DOHH2 (cell line): Measurements from ENCODE around the gene TMEM14A.

ENCODE experiments used
- H3F3A ChIP-seq: fragments of 200-600 bp; sonication (generic), shearing (Covaris generic); 2 replicates; pipeline ENCODE4 v1.6.0; 2016; ENCODE audit warnings: antibody characterized with exemption, mild to moderate bottlenecking; ENCODE audit not compliant: control insufficient read depth, insufficient read depth
- H3K27ac ChIP-seq: fragments of 200-600 bp; sonication (generic); 2 replicates; pipeline ENCODE4 v1.5.1; 2014; ENCODE audit warnings: low read depth, mild to moderate bottlenecking, low read length, moderate library complexity
- H3K27me3 ChIP-seq: fragments of 200-600 bp; sonication (generic); 2 replicates; pipeline ENCODE4 v1.6.1; 2014; ENCODE audit warnings: mild to moderate bottlenecking, low read length, mixed read lengths; ENCODE audit not compliant: control insufficient read depth
- H3K36me3 ChIP-seq: fragments of 200-600 bp; sonication (generic); 2 replicates; pipeline ENCODE4 v1.6.1; 2014; ENCODE audit warnings: mild to moderate bottlenecking, low read length, moderate library complexity, mixed read lengths; ENCODE audit not compliant: control insufficient read depth
- H3K4me1 ChIP-seq: fragments of 200-600 bp; sonication (generic); 2 replicates; pipeline ENCODE4 v1.6.1; 2014; ENCODE audit warnings: mild to moderate bottlenecking, low read length, mixed read lengths; ENCODE audit not compliant: control insufficient read depth
- H3K4me2 ChIP-seq: fragments of 200-600 bp; sonication (generic); 2 replicates; pipeline ENCODE4 v1.6.0; 2014; ENCODE audit warnings: mild to moderate bottlenecking, low read length, moderate library complexity
- H3K4me3 ChIP-seq: fragments of 200-600 bp; sonication (generic); 2 replicates; pipeline ENCODE4 v1.5.1; 2014; ENCODE audit warnings: mild to moderate bottlenecking, low read length, mixed read lengths
- H3K79me2 ChIP-seq: fragments of 200-600 bp; sonication (generic); 2 replicates; pipeline ENCODE4 v1.6.1; 2014; ENCODE audit warnings: mild to moderate bottlenecking, low read length, mixed read lengths; ENCODE audit not compliant: control insufficient read depth
- H3K9me2 ChIP-seq: fragments of 200-600 bp; sonication (generic); replicated peaks from 2 replicates; pipeline ENCODE4 v1.6.1; 2014; ENCODE audit warnings: mild to moderate bottlenecking, low read length, mixed read lengths; ENCODE audit not compliant: control insufficient read depth
- H3K9me3 ChIP-seq: fragments of 200-600 bp; sonication (generic); 2 replicates; pipeline ENCODE4 v1.6.1; 2014; ENCODE audit warnings: antibody characterized with exemption, low read length, mixed read lengths; ENCODE audit not compliant: control insufficient read depth, insufficient read depth
- H4K20me1 ChIP-seq: fragments of 200-600 bp; sonication (generic); 2 replicates; pipeline ENCODE4 v1.6.0; 2014; ENCODE audit warnings: low read depth, mild to moderate bottlenecking, antibody characterized with exemption, low read length, moderate library complexity; ENCODE audit not compliant: control insufficient read depth, insufficient read depth
- EZH2phosphoT487 ChIP-seq: fragments of 200-600 bp; sonication (generic); IDR thresholded peaks from 2 replicates; pipeline ENCODE4 v1.6.1; 2017; ENCODE audit warnings: borderline replicate concordance, mild to moderate bottlenecking, antibody characterized with exemption, low read length, moderate library complexity, mixed read lengths
- TF ChIP-seq, protein P1 (sequence below): fragments of 200-600 bp; sonication (generic); IDR thresholded peaks from one replicate; pipeline ENCODE4 v1.5.1; 2014; ENCODE audit warnings: antibody characterized with exemption, mild to moderate bottlenecking, low read depth, low read length; ENCODE audit not compliant: poor library complexity, severe bottlenecking

Gene TMEM14A

DNA sequence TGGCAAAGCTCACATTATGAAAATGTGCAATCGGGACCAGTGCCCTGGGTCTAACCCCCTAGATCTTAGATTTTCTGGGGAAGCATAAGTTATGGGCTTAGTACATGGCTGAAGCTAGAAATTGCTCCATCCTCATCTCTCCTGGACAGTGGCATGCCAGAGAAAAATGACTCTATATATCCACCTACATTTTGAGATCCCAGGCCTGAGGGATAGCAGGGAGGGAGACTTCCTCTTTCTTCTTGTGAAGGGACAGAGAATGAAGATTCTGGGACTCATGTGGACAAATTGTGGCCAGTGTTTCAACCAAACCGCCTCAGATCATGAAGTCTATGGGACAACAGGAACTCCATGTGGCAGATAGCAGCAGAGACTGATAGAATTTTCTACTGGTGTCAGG lies 57.0 kb downstream of the TMEM14A start:
- Histone ChIP-seq H3K9me2 (no peaks in the 10 kb centered on the region), H3F3A (no peaks in the 10 kb centered on the region), H3K4me1 (no peaks in the 10 kb centered on the region), H3K4me3 (no peak overlapping the region), H3K9me3 (no peaks in the 10 kb centered on the region), H4K20me1 (no peaks in the 10 kb centered on the region), H3K36me3 (no peaks in the 10 kb centered on the region), H3K4me2 (no peak overlapping the region), H3K27ac (no peak overlapping the region), H3K27me3 (no peaks in the 10 kb centered on the region), H3K79me2 (no peaks in the 10 kb centered on the region)
- no peak for TF ChIP-seq EZH2phosphoT487
- TF ChIP-seq, protein P1, sequence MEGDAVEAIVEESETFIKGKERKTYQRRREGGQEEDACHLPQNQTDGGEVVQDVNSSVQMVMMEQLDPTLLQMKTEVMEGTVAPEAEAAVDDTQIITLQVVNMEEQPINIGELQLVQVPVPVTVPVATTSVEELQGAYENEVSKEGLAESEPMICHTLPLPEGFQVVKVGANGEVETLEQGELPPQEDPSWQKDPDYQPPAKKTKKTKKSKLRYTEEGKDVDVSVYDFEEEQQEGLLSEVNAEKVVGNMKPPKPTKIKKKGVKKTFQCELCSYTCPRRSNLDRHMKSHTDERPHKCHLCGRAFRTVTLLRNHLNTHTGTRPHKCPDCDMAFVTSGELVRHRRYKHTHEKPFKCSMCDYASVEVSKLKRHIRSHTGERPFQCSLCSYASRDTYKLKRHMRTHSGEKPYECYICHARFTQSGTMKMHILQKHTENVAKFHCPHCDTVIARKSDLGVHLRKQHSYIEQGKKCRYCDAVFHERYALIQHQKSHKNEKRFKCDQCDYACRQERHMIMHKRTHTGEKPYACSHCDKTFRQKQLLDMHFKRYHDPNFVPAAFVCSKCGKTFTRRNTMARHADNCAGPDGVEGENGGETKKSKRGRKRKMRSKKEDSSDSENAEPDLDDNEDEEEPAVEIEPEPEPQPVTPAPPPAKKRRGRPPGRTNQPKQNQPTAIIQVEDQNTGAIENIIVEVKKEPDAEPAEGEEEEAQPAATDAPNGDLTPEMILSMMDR, result no peak

DNA sequence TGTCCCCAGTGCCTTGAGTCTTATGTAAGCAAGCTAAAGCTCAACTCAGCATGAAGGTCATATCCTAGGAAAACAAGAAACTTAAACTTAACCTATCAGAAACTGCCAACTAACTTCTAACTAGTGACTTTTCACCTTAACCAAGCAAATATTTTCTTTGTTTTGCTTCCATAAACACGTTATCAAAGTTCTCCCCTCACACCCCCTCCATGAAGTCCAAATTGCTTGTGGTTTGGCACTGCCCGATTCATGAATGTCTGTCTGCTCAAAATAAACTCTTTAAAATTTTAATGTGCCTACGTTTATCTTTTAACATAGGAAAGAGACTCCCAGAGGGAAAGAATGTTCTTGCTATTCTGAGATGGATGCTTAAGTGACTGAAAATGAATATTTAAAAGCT lies 57.5 kb downstream of the TMEM14A start:
- Histone ChIP-seq H3K9me3 (no peaks in the 10 kb centered on the region), H3K79me2 (no peaks in the 10 kb centered on the region), H3K9me2 (no peaks in the 10 kb centered on the region), H3K36me3 (no peaks in the 10 kb centered on the region), H3K27me3 (no peaks in the 10 kb centered on the region), H3F3A (no peaks in the 10 kb centered on the region), H3K4me3 (no peak overlapping the region), H3K4me1 (no peaks in the 10 kb centered on the region), H3K27ac (no peak overlapping the region), H4K20me1 (no peaks in the 10 kb centered on the region), H3K4me2 (no peak overlapping the region)
- TF ChIP-seq EZH2phosphoT487, result no peak
- TF ChIP-seq, protein P1, result no peak

DNA sequence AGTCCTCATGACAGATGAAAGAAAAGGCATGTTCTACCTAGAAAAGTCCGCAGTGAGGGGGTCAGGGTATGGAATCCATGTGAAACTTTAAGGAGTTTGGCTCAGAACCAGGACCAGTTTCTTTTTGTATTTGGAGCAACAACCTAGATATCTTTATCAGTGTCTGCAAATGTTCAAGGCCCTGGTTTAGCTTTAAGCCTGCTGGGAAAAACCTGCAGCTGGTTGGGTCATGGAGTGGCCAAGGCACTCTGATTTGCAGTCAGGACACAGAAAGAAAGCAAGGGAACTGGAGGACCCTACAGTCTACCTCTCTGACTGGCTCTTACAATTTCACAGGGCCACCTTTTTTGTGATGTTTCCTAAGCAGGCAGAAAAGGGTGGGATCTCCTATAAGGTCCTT lies 58.7 kb downstream of the TMEM14A start:
- no peaks in the 10 kb centered on the region for H4K20me1 ChIP-seq
- no peak overlapping the region for H3K4me3 ChIP-seq
- H3K27me3 ChIP-seq, result no peaks in the 10 kb centered on the region
- H3K9me2 ChIP-seq, result no peaks in the 10 kb centered on the region
- H3F3A ChIP-seq, result no peaks in the 10 kb centered on the region
- no peaks in the 10 kb centered on the region for H3K9me3 ChIP-seq
- H3K36me3 ChIP-seq, result no peaks in the 10 kb centered on the region
- H3K4me2 ChIP-seq, result no peak overlapping the region
- TF ChIP-seq EZH2phosphoT487, result no peak
- TF ChIP-seq, protein P1, result no peak
- H3K4me1 ChIP-seq, result no peaks in the 10 kb centered on the region
- H3K27ac ChIP-seq, result no peak overlapping the region
- no peaks in the 10 kb centered on the region for H3K79me2 ChIP-seq

DNA sequence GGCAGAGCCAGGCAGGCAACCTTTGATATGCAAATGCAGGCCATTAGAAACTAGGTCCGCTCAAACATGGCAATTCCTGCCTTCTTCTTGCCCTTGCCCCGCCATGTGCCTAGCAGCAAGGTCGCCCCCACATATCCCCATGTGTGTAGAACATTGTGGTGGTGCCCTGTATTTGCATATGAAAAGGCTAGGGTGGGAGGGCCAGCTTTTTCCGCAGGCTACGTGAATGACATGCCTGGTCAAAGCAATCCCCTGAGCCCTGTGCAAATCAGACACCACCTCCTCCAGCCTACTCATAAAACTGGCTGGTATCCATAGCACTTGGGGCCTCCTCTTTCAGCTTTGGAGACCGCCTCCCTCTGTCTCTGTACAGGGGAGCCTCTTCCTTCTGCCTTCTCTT lies 60.8 kb downstream of the TMEM14A start:
- Histone ChIP-seq H3K36me3 (no peaks in the 10 kb centered on the region), H3K27me3 (no peaks in the 10 kb centered on the region), H3K79me2 (no peaks in the 10 kb centered on the region), H3K4me2 (no peak overlapping the region), H3K9me2 (no peaks in the 10 kb centered on the region), H4K20me1 (no peaks in the 10 kb centered on the region), H3K27ac (no peak overlapping the region), H3F3A (no peaks in the 10 kb centered on the region), H3K4me1 (no peaks in the 10 kb centered on the region), H3K9me3 (no peaks in the 10 kb centered on the region), H3K4me3 (no peak overlapping the region)
- TF ChIP-seq EZH2phosphoT487, result no peak
- TF ChIP-seq, protein P1, result no peak
